GM19397 (cell line): ENCODE results near the gene TGFBR3L.
"Not testable (repeated sequence)": the region's sequence is repeated elsewhere in the genome, so short reads cannot be mapped to it uniquely, and the experiment has no call there.

ENCODE experiments used
- ATAC-seq: cut with Tn5 transposase; IDR thresholded peaks from one replicate; pipeline ENCODE4 v1.9.1; 2021; ENCODE audit warnings: mild to moderate bottlenecking, moderate library complexity; ENCODE audit not compliant: unreplicated experiment

TGFBR3L gene

DNA sequence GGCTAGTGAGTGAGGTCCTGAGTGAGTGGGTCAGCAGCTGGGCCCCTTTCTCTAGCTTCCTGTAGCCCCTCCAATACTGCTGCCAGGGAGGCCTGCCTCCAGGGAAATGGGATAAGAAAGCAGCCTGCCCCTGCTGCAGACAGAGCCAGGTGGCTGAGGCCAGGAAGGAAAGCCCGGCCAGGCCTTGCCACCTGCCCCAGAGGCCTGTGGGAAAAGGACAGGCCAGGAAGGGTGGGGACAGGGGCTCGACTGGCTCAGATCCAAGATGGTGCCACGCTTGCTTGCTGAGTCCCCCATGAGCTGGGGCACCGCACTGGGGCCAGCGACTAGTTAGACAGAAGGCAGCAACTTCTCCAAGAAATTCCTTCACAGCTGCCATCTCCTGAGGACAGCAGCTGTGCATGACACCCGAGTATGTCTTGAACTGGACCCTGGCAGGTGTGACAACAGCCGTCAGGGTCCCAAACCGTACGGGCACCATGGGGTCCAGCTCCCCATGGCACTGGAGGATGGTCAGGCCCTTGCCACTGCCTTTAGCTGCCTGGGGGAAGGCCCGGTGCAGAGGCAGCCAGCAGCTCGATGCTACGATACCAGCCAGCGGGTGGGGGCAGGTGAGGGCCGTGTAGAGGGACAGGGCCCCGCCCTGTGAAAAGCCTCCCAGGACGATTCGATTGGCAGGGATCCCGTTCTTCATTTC, 35.4 kb upstream of the TGFBR3L start:
- no peak for ATAC-seq

DNA sequence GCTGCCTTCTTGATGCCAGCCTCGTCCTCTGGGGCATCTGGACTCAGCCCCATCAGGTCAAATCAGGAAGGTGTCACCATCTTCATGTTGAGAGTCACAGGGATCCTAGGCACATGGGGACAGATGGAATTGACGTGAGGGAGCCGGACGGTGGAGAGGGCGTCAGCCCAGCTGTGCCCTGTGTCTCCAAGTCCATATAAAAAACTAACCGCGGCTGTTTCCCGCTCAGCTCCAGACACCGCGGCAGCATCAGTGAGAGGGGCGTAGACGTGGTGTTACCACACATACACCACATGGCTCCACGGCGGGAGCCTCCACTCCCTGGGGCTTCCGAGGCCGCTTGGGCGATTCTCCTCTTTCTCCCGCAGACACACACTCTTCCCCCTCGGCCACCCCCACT, 34.8 kb upstream of the TGFBR3L start:
- no peak for ATAC-seq

- no peak for ATAC-seq
Observed at GRCh38 chr19:7881910-7882309, 32.7 kb upstream of the TGFBR3L start.

DNA sequence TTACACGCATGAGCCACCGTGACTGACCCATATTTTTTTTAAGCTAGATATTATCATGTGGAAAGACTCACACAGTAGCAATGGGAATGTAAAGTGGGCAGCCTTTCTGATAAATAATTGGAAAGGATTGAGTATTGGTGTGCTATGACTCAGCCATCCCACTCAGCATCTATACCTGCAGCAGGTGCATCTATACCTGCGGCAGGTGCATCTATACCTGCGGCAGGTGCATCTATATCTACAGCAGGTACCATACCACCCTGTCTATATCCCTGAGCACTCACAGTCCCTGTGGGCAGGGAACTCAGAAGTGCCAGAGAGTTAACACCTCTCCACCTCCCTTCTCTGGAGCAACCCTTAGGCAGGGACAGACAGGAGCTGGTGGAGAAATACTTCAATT, 31.5 kb upstream of the TGFBR3L start:
- no peak for ATAC-seq

- ATAC-seq, result no peak
Observed at GRCh38 chr19:7883796-7884570, 30.6 kb upstream of the TGFBR3L start.

DNA sequence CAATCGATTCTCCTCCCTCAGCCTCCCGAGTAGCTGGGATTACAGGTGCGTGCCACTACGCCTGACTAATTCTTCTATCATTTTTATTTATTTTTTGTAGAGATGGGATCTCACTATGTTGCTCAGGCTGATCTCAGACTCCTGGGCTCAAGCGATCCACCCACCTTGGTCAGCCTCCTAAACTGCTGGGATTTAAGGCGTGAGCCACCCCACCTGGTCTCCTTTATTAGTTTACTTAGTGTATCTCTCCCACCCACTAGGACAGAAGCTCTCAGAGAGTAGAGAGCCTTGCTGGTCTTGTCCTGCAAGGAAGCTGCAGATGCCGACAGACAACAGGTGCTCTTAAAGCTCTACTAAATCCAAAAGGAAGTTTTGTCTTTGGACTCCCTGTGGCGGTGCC, 28.8 kb upstream of the TGFBR3L start:
- ATAC-seq, result no peak

GRCh38 chr19:7887408-7888144, 27.1 kb upstream of the TGFBR3L start:
- no peak for ATAC-seq

DNA sequence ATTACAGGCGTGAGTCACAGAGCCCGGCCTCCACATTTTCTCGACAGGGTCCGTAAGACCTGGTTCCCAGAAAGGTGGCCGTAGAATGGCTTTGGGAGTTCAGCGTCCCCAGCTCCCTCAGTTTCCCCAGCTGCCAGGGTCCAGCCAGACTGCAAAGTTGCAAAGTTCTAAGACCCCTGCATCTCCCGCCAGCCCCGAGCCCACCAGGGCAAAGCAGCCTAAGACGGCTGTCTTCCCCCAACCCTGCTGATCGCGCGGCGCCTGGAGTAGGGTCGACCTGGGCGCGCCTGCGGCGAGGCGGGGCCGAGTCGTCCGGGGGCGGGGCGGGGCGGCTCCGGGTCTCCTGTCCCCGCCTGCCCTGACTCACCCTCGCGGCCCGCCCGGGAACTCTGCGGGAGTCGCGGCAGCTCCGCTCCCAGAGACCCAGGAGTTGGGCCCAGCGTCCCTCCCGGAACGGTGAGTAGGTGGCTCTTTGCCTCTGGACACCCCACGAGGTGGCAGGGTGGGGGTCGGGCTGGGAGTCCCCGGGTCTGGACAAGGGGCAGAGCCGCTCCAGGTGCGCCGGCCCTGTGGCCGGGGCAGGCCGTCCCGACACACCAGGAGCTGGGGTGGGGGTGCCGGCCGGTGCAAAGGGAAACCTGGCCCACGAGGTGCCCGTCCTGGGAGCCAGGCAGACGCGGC, 26.3 kb upstream of the TGFBR3L start, which contains the start of gene LRRC8E:
Gene LRRC8E (plus strand): TSS at position 366 of the 681 bp plus-strand sequence. CDS start 7,094 bp downstream, outside the sequence.
- no peak for ATAC-seq

DNA sequence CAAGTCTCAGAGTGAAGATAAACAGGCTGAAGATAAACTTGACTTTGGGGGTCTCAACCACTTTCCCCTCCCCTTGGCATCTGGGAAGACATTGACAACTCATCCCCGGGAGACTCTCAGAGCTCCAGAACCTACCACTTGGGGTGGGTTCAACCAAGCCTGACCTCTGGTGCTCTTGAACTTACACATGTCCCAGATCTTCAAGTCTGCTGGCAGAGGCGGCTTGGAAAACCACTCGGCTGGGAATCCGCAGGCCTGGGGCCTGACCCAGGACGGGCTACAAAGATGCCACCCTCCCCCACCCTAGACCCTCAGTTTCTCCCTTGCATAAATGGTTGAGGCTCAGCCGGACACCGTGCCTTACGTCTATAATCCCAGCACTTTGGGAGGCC, 25.8 kb upstream of the TGFBR3L start:
- no peak for ATAC-seq

DNA sequence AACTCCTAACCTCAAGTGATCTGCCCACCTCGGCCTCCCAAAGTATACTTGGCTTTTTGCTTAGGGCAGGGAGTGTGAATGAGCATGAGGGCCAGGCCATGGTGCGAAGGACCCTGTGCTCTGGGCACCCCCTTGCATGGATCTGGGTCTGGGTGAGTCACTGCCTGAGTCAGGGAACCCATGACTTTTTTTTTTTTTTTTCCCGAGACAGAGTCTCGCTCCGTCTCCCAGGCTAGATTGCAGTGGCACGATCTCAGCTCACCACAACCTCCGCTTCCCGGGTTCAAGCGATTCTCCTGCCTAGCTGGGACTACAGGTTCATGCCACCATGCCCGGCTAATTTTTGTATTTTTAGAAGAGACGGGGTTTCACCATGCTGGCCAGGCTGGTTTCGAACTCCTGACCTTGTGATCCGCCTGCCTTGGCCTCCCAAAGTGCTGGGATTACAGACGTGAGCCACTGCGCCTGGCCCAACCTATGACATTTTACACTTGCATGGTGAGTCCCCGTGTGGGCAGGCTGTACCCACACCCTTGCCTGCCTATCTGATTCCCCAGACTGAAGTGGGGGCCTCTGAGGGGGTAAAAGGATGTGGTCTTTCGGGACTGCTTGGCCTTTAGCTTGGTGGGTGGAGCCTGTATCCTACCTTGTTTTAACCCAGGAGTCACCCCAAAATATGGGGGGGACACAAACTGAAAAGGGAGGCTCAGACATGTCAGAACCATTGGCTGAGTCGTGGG, 21.1 kb upstream of the TGFBR3L start:
- ATAC-seq, result not testable (repeated sequence)

GRCh38 chr19:7894612-7895309, 19.9 kb upstream of the TGFBR3L start:
- no peak for ATAC-seq

GRCh38 chr19:7895565-7895964, 19.1 kb upstream of the TGFBR3L start:
- ATAC-seq, result no peak

DNA sequence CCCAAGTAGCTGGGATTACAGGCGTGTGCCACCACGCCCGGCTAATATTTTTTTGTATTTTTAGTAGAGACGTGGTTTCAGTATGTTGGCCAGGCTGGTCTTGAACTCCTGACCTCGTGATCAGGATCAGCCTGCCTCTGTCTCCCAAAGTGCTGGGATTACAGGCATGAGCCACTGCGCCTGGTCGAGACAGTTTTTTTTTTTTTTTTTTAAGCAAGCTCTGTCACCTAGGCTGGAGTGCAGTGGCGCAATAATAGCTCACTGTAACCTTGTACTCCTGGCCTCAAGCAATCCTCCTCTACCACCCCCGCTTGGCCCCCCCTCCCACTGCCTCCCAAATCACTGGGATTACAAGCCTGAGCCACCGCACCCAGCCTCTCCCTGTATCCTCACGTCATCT, 17.3 kb upstream of the TGFBR3L start:
- no peak for ATAC-seq

DNA sequence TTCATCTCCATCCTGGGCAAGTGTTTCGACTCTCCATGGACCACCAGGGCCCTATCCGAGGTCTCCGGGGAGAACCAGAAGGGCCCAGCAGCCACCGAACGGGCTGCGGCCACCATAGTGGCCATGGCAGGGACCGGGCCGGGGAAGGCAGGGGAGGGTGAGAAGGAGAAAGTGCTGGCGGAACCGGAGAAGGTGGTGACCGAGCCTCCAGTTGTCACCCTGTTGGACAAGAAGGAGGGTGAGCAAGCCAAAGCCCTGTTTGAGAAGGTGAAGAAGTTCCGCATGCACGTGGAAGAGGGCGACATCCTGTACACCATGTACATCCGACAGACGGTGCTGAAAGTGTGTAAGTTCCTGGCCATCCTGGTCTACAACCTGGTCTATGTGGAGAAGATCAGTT, 15.7 kb upstream of the TGFBR3L start:
- ATAC-seq, result no peak

DNA sequence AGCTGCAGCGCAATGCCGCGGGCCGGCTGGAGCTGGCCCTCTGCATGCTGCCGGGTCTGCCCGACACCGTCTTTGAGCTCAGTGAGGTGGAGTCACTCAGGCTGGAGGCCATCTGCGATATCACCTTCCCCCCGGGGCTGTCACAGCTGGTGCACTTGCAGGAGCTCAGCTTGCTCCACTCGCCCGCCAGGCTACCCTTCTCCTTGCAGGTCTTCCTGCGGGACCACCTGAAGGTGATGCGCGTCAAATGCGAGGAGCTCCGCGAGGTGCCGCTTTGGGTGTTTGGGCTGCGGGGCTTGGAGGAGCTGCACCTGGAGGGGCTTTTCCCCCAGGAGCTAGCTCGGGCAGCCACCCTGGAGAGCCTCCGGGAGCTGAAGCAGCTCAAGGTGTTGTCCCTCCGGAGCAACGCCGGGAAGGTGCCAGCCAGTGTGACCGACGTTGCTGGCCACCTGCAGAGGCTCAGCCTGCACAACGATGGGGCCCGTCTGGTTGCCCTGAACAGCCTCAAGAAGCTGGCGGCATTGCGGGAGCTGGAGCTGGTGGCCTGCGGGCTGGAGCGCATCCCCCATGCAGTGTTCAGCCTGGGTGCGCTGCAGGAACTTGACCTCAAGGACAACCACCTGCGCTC, 14.8 kb upstream of the TGFBR3L start:
- no peak for ATAC-seq

DNA sequence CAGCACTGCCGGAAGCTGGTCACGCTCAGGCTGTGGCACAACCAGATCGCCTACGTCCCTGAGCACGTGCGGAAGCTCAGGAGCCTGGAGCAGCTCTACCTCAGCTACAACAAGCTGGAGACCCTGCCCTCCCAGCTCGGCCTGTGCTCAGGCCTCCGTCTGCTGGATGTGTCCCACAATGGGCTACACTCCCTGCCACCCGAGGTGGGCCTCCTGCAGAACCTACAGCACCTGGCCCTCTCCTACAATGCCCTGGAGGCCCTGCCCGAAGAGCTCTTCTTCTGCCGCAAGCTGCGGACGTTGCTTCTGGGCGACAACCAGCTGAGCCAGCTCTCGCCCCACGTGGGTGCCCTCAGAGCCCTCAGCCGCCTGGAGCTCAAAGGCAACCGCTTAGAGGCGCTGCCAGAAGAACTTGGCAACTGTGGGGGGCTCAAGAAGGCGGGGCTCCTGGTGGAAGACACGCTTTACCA, 14.2 kb upstream of the TGFBR3L start:
- no peak for ATAC-seq

DNA sequence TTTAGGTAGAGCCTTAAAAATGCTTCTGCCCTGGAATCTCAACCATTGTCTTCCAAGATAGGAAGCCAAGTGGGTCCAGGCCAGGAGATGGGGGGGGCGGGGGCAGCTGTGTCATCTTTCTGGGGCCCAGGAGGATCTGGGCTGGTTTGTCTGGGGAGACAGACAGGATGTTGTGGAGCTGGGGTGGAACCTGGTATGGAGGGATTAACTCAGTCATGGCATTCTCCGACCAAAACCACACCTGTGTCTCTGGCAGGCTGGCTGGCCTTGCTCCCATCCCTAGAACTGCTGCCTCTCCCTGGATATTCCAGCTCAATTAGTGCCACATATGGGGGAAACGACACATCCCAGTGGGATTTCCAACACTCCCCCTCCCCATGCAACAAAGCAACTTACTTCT, 13.7 kb upstream of the TGFBR3L start:
- no peak for ATAC-seq

DNA sequence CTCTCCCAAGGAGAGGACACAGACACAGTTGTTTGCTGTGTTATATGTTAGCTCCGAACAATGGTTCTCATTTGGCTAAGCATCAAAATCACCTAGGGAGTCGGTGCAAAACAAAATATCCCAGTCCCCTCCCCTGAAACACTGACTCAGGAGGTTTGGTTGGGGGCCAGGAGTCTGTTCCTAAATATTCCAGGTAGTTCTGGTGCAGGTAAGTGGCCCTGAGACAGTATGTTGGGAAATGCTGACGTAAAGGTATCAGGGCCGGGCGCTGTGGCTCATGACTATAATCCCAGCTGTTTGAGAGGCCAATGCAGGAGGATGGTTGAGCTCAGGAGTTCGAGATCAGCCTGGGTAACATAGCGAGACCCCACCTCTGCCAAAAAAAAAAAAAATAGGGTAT, 13.3 kb upstream of the TGFBR3L start:
- ATAC-seq, result no peak

GRCh38 chr19:7902796-7903243, 11.8 kb upstream of the TGFBR3L start:
- ATAC-seq, result no peak
